ENCODE results near the gene LRRC15. TPM values are rescaled to one million over a fixed set of nuclear protein-coding genes. Genes with fewer than 3 reads are reported as not detected.

Gene LRRC15
- total RNA-seq, 1 experiment from 2014 or later: not detected

DNA sequence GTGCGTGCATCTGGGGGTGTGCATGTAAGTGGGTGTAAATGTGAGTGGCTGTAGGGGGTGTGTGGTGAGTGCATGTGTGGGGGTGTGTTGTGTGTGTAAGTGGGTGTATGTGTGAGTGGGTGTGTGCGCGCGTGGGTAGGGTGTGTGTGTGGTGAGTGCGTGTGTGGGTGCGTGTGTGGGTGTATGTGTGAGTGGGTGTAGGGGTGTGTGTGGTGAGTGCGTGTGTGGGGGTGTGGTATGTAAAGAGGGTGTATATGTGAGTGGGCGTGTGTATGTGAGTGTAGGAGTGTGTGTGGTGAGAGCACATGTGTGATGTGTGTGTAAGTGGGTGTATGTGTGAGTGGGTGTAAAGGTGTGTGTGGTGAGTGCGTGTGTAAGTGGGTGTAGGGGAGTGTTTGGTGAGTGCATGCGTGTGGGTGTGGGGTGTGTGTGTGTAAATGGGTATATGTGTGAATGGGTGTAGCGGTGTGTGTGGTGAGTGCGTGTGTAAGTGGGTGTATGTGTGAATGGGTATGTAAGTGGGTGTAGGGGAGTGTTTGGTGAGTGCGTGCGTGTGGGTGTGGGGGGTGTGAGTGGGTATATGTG lies 17.5 kb downstream of the LRRC15 start:
- peaks cover 8% of the 10 kb centered on the region for H3F3A ChIP-seq (ENCODE audit: insufficient read depth, low read depth)
- H3K27ac ChIP-seq: no peak overlapping the region
- CTCF ChIA-PET: no interaction called here
- TF ChIP-seq EZH2 (IDR thresholded peaks at IDR 0.05; ENCODE audit: low read depth): no peak
- TF ChIP-seq, protein P1, sequence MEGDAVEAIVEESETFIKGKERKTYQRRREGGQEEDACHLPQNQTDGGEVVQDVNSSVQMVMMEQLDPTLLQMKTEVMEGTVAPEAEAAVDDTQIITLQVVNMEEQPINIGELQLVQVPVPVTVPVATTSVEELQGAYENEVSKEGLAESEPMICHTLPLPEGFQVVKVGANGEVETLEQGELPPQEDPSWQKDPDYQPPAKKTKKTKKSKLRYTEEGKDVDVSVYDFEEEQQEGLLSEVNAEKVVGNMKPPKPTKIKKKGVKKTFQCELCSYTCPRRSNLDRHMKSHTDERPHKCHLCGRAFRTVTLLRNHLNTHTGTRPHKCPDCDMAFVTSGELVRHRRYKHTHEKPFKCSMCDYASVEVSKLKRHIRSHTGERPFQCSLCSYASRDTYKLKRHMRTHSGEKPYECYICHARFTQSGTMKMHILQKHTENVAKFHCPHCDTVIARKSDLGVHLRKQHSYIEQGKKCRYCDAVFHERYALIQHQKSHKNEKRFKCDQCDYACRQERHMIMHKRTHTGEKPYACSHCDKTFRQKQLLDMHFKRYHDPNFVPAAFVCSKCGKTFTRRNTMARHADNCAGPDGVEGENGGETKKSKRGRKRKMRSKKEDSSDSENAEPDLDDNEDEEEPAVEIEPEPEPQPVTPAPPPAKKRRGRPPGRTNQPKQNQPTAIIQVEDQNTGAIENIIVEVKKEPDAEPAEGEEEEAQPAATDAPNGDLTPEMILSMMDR (conservative IDR thresholded peaks at IDR 0.05): no peak
- no peaks in the 10 kb centered on the region for H3K4me1 ChIP-seq (replicated peaks; ENCODE audit: insufficient read depth)
- H3K27me3 ChIP-seq (ENCODE audit: insufficient read depth, low read depth): peaks cover 18% of the 10 kb centered on the region
- DNase-seq: no peak
- intact Hi-C loops (cut with micrococcal nuclease; ENCODE audit: unreplicated experiment): no loop called here
- no peaks in the 10 kb centered on the region for H3K79me2 ChIP-seq (ENCODE audit: low read depth)
- no peak overlapping the region for H2AFZ ChIP-seq
- no peak overlapping the region for H3K4me2 ChIP-seq
- no peaks in the 10 kb centered on the region for H3K9me2 ChIP-seq (ENCODE audit: insufficient read depth)
- BruUV-seq (replicated peaks): no TSS peak
- POLR2A ChIA-PET (ENCODE audit: unreplicated experiment): no interaction called here
- no peaks in the 10 kb centered on the region for H3K9me3 ChIP-seq (ENCODE audit: insufficient read depth, low read depth)
- H3K4me3 ChIP-seq: no peak overlapping the region
- no peaks in the 10 kb centered on the region for H3K36me3 ChIP-seq (ENCODE audit: low read depth)
- H4K20me1 ChIP-seq (ENCODE audit: insufficient read depth): no peaks in the 10 kb centered on the region

DNA sequence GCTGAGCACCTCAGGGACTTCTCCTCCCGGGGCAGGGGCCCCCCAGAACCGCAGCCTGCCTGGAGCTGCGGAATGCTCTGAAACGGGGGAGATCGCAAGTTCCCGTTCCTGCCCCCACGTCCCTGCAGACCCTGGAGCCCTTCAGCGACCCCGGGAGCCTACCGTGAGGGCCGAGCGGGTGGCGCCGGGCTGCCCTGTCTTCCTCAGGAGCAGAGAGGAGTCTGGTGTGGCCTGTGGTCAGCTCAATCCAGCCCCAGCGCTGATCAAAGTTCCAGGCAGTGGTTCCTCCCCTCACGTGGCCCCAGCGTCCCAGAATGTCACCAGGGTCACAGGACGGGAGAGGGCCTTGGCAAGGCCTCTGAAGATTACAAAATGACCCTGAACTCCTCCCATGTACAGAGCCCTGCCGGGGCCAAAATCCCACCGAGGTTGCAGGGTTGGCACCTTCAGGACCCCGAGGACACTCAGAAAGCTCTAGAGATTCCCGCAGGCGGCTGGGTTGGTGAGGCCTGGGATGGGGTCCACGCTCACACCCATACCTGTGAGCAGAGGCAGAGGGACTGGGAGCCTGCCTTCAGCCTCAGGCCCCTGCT lies 18.4 kb downstream of the LRRC15 start, which contains the start of gene CPN2:
Gene CPN2 (minus strand): TSS at position 249 of the 593 bp plus-strand sequence. CDS start 8,626 bp downstream, outside the sequence.
- Histone ChIP-seq H3K9me2 (ENCODE audit: insufficient read depth) (no peaks in the 10 kb centered on the region), H2AFZ (no peak within 1 kb of the TSS), H3K27me3 (ENCODE audit: insufficient read depth, low read depth) (peaks cover 9% of the 10 kb centered on the region), H3K36me3 (ENCODE audit: low read depth) (no peaks in the 10 kb centered on the region), H3K27ac (no peak within 1 kb of the TSS), H3K4me2 (no peak within 1 kb of the TSS), H3F3A (ENCODE audit: insufficient read depth, low read depth) (peaks cover 8% of the 10 kb centered on the region), H3K4me3 (no peak within 1 kb of the TSS), H4K20me1 (ENCODE audit: insufficient read depth) (no peaks in the 10 kb centered on the region), H3K9me3 (ENCODE audit: insufficient read depth, low read depth) (no peaks in the 10 kb centered on the region), H3K79me2 (ENCODE audit: low read depth) (no peaks in the 10 kb centered on the region), H3K4me1 (replicated peaks; ENCODE audit: insufficient read depth) (no peaks in the 10 kb centered on the region)
- ChIA-PET POLR2A (ENCODE audit: unreplicated experiment) (no interaction called here), CTCF (interaction anchor here (0.8 kb wide), 1 partner anchor 35 kb away, joined by 4 read pairs; no protein-coding TSS in a partner anchor)
- BruUV-seq (replicated peaks): no TSS peak
- intact Hi-C loops (cut with micrococcal nuclease; ENCODE audit: unreplicated experiment): no loop called here
- TF ChIP-seq, protein P1 (conservative IDR thresholded peaks at IDR 0.05): no peak
- TF ChIP-seq EZH2 (IDR thresholded peaks at IDR 0.05; ENCODE audit: low read depth): no peak
- DNase-seq: no peak

DNA sequence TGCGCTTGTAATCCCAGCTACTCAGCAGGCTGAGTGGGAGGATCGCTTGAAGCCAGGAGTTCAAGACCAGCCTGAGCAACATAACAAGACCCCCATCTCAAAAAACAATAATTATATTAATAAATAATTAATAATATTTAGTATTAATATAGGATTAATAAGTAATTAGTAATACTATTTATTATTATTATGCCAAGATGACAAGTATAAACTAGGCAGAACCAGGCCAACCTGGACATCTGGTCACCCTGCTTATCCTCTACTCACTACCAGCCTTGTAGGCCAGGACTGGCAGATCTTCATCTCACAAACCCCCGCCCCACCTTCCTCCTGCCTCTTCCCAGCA lies 18.8 kb downstream of the LRRC15 start:
- Histone ChIP-seq H3K4me3 (no peak overlapping the region), H2AFZ (no peak overlapping the region), H3K79me2 (ENCODE audit: low read depth) (no peaks in the 10 kb centered on the region), H4K20me1 (ENCODE audit: insufficient read depth) (no peaks in the 10 kb centered on the region), H3K4me2 (no peak overlapping the region), H3K4me1 (replicated peaks; ENCODE audit: insufficient read depth) (no peaks in the 10 kb centered on the region), H3K9me3 (ENCODE audit: insufficient read depth, low read depth) (no peaks in the 10 kb centered on the region), H3K27ac (no peak overlapping the region), H3K9me2 (ENCODE audit: insufficient read depth) (no peaks in the 10 kb centered on the region), H3K27me3 (ENCODE audit: insufficient read depth, low read depth) (peaks cover 5% of the 10 kb centered on the region), H3F3A (ENCODE audit: insufficient read depth, low read depth) (peaks cover 8% of the 10 kb centered on the region), H3K36me3 (ENCODE audit: low read depth) (no peaks in the 10 kb centered on the region)
- CTCF ChIA-PET: interaction anchor here (0.8 kb wide), 1 partner anchor 35 kb away, joined by 4 read pairs; no protein-coding TSS in a partner anchor
- no peak for DNase-seq
- intact Hi-C loops (cut with micrococcal nuclease; ENCODE audit: unreplicated experiment): no loop called here
- TF ChIP-seq EZH2 (IDR thresholded peaks at IDR 0.05; ENCODE audit: low read depth): no peak
- TF ChIP-seq, protein P1 (conservative IDR thresholded peaks at IDR 0.05): no peak
- POLR2A ChIA-PET (ENCODE audit: unreplicated experiment): no interaction called here
- BruUV-seq (replicated peaks): no TSS peak

Data from PC-9 (cell line).